HG02642 (cell line): Measurements from ENCODE around the gene HSF4.

ENCODE experiments used
- ATAC-seq: cut with Tn5 transposase; IDR thresholded peaks from one replicate; pipeline ENCODE4 v1.9.1; 2021; ENCODE audit warnings: mild to moderate bottlenecking; ENCODE audit not compliant: unreplicated experiment, poor library complexity

HSF4 gene

GRCh38 chr16:67183284-67183626 is 18.7 kb downstream of the HSF4 start:
- no peak for ATAC-seq

GRCh38 chr16:67183627-67184452 is 19.3 kb downstream of the HSF4 start, which contains the start of gene MATCAP1:
MATCAP1 (minus strand) TSS chr16:67183963; CDS start chr16:67180610, 3,353 bp downstream.
- ATAC-seq, result peak; percentile 91

DNA sequence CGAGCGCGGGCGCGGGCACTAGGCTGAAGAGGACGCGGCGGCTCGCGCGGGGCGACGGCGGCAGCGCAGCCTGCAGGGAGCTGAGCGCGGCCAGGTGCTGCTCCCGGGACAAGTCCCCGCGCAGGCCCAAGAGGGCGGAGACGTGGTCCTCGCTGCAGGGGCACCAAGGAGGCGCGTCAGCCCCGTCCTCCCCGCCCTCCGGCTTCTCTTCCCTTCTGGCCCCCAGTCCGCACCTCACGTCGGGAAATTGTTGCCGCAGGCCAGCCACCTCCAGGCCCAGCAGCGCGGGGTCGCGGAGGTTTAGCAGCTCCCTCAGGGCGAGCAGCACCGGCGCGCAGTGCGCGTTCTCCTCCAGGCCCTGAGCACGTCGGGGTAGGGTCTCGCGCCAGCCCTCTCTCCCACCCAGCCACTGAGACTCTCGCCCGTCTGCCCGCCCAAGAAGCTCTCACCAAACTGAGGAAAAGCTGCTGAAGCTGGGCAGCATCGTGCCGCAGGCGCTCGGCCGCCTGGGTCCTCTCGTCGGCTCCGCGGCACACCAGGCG is 20.0 kb downstream of the HSF4 start:
- peak; percentile 9 for ATAC-seq

- ATAC-seq, result no peak
These were observed 20.6 kb downstream of the HSF4 start for GRCh38 chr16:67184995-67185650.

- no peak for ATAC-seq
These were observed 21.1 kb downstream of the HSF4 start for GRCh38 chr16:67185651-67186134.

- no peak for ATAC-seq
These were observed 22.0 kb downstream of the HSF4 start for GRCh38 chr16:67186550-67186950.

DNA sequence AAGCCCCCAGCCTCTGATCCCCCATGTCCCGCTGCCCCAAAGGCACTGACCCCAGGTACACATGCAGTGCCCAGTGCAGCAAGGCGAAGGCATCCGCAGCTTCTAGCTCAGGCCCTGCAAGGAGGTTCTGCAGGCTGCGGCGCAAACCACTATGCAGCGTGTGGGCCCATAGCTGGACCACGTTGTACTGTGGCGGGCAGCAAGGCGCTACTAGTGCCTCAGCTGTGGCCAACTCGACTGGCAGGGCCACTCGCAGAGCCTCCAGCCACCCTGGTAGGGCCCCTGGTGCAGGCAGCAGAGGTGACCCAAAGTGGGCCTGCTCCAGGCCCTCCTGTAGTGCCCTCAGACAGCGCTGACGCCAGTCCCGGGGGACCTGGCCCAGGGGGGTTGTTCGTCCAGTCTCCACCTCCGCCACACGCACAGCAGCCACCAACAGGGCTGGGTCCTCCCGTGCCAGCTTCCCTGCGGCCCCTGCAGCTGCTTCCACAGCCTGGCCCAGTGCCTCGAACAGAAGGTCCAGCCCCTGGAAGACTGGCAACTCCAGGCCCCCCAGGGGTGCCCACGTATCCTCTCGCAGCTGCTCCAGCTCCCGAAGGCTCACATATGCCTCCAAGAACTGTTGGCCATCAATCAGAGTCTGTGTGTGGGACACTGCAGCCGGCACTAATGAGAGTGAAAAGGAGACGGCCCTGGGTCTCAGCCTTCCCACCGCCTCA is 22.8 kb downstream of the HSF4 start:
- ATAC-seq, result no peak

GRCh38 chr16:67188323-67188722 is 23.8 kb downstream of the HSF4 start:
- ATAC-seq, result no peak

DNA sequence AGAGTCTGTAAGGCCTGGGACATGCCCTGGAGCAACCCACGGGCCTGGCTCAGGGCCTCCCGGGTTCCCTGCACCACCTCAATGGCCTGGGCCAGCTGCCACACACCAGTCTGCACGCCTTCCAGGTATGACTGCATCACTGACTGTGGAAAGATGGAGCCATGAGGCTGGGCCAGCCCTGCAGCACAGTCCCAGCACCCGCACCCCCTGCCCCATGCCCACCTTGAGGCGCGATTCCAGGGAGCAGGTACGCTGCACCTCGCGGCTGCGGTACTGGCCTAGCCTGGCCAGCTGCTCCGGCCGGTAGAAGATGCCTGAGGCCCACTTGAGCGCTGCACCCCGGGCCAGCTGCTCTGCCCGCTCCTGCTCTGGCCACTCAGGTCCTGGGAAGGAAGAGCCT is 24.3 kb downstream of the HSF4 start:
- no peak for ATAC-seq

GRCh38 chr16:67190041-67190440 is 25.5 kb downstream of the HSF4 start, which contains the start of gene EXOC3L1:
EXOC3L1 (minus strand) TSS chr16:67190136; CDS start chr16:67189676, 460 bp downstream.
- ATAC-seq, result no peak

DNA sequence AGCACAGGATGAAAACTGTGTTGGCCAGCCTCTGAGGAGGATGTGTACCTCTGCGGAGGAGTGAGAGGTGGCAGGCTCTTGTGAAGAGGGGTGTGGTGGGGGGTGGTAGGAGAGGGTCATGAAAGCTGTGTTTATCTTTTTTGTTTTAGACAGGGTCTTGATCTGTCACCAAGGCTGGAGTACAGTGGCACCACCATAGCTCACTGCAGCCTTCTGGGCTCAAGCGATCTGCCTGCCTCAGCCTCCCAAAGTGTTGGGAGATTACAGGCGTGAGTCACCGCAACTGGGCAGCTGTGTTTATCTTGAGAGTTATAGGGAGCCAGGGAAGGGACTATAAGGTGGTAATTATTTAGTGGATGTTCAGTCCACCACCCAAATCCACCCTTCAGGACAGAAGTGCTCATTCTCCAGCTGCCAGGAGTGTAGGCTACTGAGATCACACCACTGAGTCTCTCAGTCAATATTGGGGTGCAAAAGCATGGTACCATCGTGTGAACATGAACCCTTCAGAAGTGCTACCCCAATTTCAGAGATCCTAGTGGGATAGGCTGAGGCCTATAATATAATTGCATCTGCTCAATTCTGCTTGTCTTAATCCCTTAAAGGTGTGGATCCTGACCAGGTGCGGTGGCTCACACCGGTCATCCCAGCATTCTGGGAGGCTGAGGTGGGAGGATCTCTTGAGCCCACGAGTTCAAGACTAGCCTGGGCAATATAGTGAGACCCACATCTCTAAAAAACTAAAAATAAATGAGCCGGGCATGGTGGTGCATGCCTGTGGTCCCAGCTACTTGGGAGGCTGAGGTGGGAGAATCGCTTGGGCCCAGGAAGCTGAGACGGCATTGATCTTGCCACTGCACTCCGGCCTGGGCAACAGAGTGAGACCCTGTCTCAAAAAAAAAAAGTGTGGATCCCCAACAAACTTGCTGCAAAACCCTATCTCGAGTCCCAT is 26.2 kb downstream of the HSF4 start:
- no peak for ATAC-seq

DNA sequence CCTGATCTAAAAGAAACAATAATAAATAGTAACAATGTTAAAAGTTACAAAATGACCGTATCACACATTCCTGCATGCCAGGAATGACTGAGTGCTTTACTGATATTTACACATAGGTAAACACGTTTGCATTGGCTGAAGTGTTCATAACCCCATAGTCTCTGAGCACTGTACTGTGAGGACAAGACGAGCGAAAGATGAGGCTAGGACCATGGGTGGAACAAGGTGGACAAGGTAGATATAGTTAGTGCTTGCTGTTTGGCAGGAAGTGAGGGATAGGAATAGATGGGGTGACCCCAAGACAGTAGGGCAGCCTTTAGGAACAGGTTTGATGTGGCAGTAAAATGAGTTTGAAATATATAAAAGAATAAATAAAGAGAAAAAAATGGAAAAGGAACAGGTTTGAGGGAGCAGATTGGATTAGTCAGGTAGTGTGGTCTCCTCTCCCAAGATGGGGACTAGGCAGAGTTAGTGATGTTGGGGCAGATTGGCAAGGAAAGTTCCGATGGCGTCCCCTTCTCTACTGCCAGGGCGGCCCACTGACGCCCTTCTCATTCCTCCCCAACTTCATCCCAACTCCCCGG is 27.0 kb downstream of the HSF4 start:
- ATAC-seq, result no peak

DNA sequence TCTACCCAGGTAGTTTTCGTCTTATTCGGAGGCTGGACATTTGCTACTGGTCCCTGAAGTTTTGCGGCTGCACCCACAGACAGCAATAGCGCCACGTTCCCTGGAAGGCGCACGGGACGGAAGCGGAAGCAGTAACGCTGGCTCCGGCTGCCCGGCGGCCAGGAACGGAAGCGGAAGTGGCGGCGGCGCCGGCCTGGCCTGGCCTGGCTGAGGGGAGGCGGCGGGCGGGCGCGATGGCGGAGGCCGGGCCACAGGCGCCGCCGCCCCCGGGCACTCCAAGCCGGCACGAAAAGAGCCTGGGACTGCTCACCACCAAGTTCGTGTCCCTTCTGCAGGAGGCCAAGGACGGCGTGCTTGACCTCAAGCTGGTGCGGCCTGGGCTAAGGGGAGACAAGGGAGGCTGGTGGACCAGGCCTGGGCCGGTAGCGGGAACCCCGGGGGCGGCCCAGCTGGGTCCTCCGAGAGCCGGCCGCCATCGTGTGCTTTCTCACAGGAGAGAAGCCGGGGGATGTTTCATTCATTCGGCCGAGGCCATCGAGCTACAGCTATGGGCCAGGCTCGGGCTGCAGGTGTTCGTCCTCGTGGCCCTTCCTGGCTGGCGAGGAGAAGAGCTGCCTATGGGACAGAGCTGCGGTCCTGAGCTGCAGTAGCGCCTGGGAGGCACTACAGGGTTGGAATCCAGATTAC is 27.6 kb downstream of the HSF4 start, which contains the start of gene E2F4:
TSS of gene E2F4 (plus strand) at position 161 of the 687 bp plus-strand sequence. CDS start at position 234, 73 bp downstream.
- peak; percentile 90 for ATAC-seq

DNA sequence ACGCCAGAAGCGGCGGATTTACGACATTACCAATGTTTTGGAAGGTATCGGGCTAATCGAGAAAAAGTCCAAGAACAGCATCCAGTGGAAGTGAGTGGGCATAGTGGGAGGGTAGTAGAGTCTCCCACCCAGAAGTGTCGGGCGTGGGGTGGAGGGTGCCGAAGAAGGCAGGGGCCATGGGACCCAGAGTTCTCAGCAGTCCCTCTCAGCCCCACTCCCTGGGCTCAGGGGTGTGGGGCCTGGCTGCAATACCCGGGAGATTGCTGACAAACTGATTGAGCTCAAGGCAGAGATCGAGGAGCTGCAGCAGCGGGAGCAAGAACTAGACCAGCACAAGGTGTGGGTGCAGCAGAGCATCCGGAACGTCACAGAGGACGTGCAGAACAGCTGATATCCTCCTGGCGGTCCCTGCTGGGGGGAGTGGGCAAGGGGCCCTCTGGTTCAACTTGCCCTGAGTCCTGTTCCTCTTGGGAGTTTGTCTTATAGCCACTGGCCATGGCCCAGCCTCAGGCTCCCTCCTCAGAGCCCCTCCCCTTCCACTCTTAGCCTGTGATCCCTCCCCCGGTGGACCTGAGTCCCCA is 28.3 kb downstream of the HSF4 start:
- no peak for ATAC-seq

DNA sequence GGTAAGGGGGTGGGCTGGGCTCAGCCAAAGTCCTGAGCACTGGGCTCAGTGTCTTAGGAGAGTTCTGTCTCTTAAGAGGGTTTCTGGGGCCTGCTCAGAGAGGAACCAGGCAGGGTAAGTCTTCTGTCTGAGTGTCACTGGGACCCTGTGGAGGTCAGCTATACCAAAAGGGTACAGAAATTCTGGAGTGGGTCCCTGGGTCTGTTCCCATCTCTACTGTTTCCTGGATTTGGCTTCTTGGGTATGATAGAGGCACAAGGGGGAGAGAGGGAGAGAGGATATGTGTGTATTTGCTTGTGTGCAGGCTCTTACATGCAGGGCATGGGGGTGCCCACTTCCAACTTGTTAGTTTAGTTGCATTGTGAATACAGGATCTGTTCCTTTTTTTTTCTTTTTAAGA is 29.0 kb downstream of the HSF4 start:
- no peak for ATAC-seq

- no peak for ATAC-seq
These were observed 29.7 kb downstream of the HSF4 start for GRCh38 chr16:67194260-67194659.

DNA sequence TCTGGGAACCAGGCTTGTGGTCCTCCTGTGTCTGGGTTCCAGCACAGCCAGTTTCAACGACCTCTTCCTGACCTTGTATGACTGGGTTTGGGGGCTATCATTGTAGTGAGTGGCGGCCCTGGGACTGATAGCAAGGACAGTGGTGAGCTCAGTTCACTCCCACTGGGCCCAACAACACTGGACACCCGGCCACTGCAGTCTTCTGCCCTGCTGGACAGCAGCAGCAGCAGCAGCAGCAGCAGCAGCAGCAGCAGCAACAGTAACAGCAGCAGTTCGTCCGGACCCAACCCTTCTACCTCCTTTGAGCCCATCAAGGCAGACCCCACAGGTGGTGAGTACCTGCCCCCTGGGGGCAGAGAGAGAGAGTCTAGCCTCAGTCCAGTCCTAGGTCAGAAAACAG is 31.1 kb downstream of the HSF4 start:
- ATAC-seq, result no peak

DNA sequence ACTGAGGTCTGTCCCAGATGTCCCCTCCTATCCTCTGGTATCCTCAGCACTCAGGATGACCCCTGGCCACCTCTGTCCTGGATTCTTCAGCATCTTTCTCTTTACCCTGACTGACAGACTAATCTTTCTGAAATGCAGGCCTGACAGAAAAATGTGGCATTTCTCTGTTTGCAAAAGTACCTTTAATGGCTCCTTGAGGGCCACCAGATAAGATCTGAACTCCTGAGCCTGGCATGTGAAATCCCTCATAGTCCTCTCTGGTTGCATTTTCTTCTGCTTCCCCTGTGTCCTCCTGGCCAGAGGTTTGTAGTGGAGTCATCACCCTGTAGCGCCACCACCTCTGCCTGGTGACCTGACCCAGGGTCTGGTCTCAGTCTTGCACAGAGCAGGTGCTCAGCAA is 32.3 kb downstream of the HSF4 start:
- no peak for ATAC-seq
